ENCODE measurements around the gene CACNG7.
A peak's percentile ranks its signal among the peaks of the same experiment; 100 is the strongest.

GRCh38 chr19:53977429-53977990 is 68.4 kb downstream of the CACNG7 start:
- TF ChIP-seq ZZZ3 (IDR thresholded peaks at IDR 0.05; ENCODE audit: control insufficient read depth, insufficient read length, low read depth) (no peak), RCOR1 (conservative IDR thresholded peaks at IDR 0.05; ENCODE audit: low read depth, low read length) (no peak), SMC3 (IDR thresholded peaks at IDR 0.05; ENCODE audit: borderline replicate concordance, low read length) (no peak), CTCF (IDR thresholded peaks at IDR 0.05 in 2 of 3, conservative IDR thresholded peaks at IDR 0.05 in 1 of 3; ENCODE audit: control insufficient read depth in 2 of 3, extremely low read depth in 1 of 3, insufficient read depth in 1 of 3, low read depth in 3 of 3, low read length in 3 of 3) (no peak), STAT3 (IDR thresholded peaks at IDR 0.05; ENCODE audit: low read depth, low read length) (no peak), ZBTB40 (IDR thresholded peaks at IDR 0.05; ENCODE audit: borderline replicate concordance) (no peak), SIX5 (IDR thresholded peaks at IDR 0.05; ENCODE audit: low read depth, low read length, severe bottlenecking) (peak; percentile 74), BHLHE40 (IDR thresholded peaks at IDR 0.05; ENCODE audit: borderline replicate concordance in 1 of 2, low read depth in 2 of 2, low read length in 1 of 2) (no peak), MTA2 (IDR thresholded peaks at IDR 0.05; ENCODE audit: low read depth) (no peak), TAF1 (IDR thresholded peaks at IDR 0.05; ENCODE audit: borderline replicate concordance, low read depth, low read length) (no peak), PBX3 (IDR thresholded peaks at IDR 0.05; ENCODE audit: insufficient replicate concordance, low read depth, low read length) (no peak), YBX1 (IDR thresholded peaks at IDR 0.05) (no peak), EP300 (IDR thresholded peaks at IDR 0.05; ENCODE audit: borderline replicate concordance in 1 of 2, control insufficient read depth in 1 of 2, low read depth in 2 of 2, low read length in 2 of 2) (no peak)
- TF ChIP-seq, protein P1, sequence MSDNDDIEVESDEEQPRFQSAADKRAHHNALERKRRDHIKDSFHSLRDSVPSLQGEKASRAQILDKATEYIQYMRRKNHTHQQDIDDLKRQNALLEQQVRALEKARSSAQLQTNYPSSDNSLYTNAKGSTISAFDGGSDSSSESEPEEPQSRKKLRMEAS (IDR thresholded peaks at IDR 0.05; ENCODE audit: low read depth, low read length) = no peak

Data from GM12878 (cell line).